22Rv1 (cell line): ENCODE data around the gene TRERF1.

Source experiments
- ZFX ChIP-seq: fragments of 450-650 bp; IDR thresholded peaks from 2 replicates; pipeline ENCODE4 v1.6.1; 2017; ENCODE audit warnings: antibody characterized with exemption, borderline replicate concordance
- TF ChIP-seq, protein P1 (sequence below): fragments of 450-650 bp; IDR thresholded peaks from 2 replicates; pipeline ENCODE4 v1.5.1; 2017; ENCODE audit warnings: mild to moderate bottlenecking

DNA sequence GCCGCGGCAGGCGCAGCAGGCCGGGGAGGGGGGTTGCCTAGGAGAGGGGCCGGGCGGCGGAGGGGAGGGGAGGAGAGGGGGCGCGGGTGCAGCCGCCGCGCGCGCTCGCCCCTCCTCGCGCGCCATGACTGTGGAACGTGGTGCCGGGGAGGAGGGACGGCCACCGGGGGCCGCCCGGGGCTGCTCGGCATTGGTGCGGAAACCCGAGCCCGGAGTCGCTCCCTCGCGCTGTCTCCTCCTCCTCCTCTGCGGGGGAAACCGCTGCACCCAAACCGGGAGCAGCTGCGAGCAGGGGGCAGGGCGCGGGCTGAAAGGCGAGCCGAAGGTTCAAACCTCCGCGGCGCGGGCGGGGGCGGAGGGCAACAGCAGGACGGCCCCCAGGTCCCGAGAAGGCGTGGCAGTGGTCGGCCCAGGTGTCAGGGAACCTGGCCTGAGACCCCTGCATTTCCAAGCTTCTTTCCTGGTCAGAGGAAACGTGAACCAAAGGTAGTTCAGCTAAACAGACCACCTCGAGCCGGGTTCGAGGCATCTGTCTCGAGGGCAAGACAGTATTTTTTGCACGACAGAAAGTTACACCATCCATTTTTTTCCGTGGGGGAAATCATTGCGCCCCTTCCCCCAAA is 1.4 kb upstream of the TRERF1 start:
- TF ChIP-seq, protein P1, sequence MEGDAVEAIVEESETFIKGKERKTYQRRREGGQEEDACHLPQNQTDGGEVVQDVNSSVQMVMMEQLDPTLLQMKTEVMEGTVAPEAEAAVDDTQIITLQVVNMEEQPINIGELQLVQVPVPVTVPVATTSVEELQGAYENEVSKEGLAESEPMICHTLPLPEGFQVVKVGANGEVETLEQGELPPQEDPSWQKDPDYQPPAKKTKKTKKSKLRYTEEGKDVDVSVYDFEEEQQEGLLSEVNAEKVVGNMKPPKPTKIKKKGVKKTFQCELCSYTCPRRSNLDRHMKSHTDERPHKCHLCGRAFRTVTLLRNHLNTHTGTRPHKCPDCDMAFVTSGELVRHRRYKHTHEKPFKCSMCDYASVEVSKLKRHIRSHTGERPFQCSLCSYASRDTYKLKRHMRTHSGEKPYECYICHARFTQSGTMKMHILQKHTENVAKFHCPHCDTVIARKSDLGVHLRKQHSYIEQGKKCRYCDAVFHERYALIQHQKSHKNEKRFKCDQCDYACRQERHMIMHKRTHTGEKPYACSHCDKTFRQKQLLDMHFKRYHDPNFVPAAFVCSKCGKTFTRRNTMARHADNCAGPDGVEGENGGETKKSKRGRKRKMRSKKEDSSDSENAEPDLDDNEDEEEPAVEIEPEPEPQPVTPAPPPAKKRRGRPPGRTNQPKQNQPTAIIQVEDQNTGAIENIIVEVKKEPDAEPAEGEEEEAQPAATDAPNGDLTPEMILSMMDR = no peak
- no peak for TF ChIP-seq ZFX
